T-helper 2 cell treated with Interferon-gamma antibody and Interleukin-4, amounts not matched to agents 5 μg/mL and 100 μg/mL, for 36 hours (primary cell): Measurements from ENCODE around the gene RAD51B.

Source experiments
- DNase-seq: peaks from one replicate; pipeline ENCODE4 v3.0.0; 2021; ENCODE audit warnings: low spot score
- H3K27ac Mint-ChIP-seq: one replicate; pipeline ENCODE4 v1.8.0; 2021; ENCODE audit warnings: mild to moderate bottlenecking, mixed read lengths
- H3K27me3 Mint-ChIP-seq: one replicate; pipeline ENCODE4 v1.8.0; 2021; ENCODE audit warnings: low read depth, mixed read lengths
- H3K36me3 Mint-ChIP-seq: one replicate; pipeline ENCODE4 v1.8.0; 2021; ENCODE audit warnings: low read depth, mixed read lengths
- H3K4me1 Mint-ChIP-seq: one replicate; pipeline ENCODE4 v1.8.0; 2021; ENCODE audit warnings: low read depth, mixed read lengths
- H3K4me3 Mint-ChIP-seq: one replicate; pipeline ENCODE4 v1.8.0; 2022; ENCODE audit warnings: mild to moderate bottlenecking, moderate library complexity, mixed read lengths
- H3K9me3 Mint-ChIP-seq: one replicate; pipeline ENCODE4 v1.8.0; 2021; ENCODE audit warnings: mixed read lengths

The RAD51B gene

GRCh38 chr14:67892466-67893100, 73.0 kb downstream of the RAD51B start:
- DNase-seq = no peak
- Mint-ChIP-seq H3K36me3 (peaks cover 1% of the 10 kb centered on the region), H3K4me3 (no peak overlapping the region), H3K4me1 (no peaks in the 10 kb centered on the region), H3K27me3 (no peaks in the 10 kb centered on the region), H3K27ac (no peak overlapping the region), H3K9me3 (no peaks in the 10 kb centered on the region)

- DNase-seq = no peak
- Mint-ChIP-seq H3K4me3 (no peak overlapping the region), H3K4me1 (no peaks in the 10 kb centered on the region), H3K36me3 (peaks cover 6% of the 10 kb centered on the region), H3K9me3 (peaks cover 9% of the 10 kb centered on the region), H3K27ac (no peak overlapping the region), H3K27me3 (no peaks in the 10 kb centered on the region)
Observed at GRCh38 chr14:67900231-67900630, 80.7 kb downstream of the RAD51B start.

GRCh38 chr14:67908052-67908754, 88.6 kb downstream of the RAD51B start:
- H3K27me3 Mint-ChIP-seq = no peaks in the 10 kb centered on the region
- no peaks in the 10 kb centered on the region for H3K4me1 Mint-ChIP-seq
- H3K27ac Mint-ChIP-seq = no peak overlapping the region
- no peak for DNase-seq
- no peaks in the 10 kb centered on the region for H3K9me3 Mint-ChIP-seq
- no peaks in the 10 kb centered on the region for H3K36me3 Mint-ChIP-seq
- H3K4me3 Mint-ChIP-seq = no peak overlapping the region

GRCh38 chr14:67911562-67911961, 92.0 kb downstream of the RAD51B start:
- no peak overlapping the region for H3K4me3 Mint-ChIP-seq
- no peak for DNase-seq
- H3K36me3 Mint-ChIP-seq = no peaks in the 10 kb centered on the region

GRCh38 chr14:67916430-67916829, 96.9 kb downstream of the RAD51B start:
- H3K4me3 Mint-ChIP-seq = no peak overlapping the region
- H3K9me3 Mint-ChIP-seq = no peaks in the 10 kb centered on the region
- H3K27me3 Mint-ChIP-seq = no peaks in the 10 kb centered on the region
- H3K36me3 Mint-ChIP-seq = no peaks in the 10 kb centered on the region
- H3K4me1 Mint-ChIP-seq = no peaks in the 10 kb centered on the region
- no peak for DNase-seq
- no peak overlapping the region for H3K27ac Mint-ChIP-seq

More at GRCh38 chr14:67911562-67911961, 92.0 kb downstream of the RAD51B start:
- H3K27ac Mint-ChIP-seq = no peak overlapping the region
- no peaks in the 10 kb centered on the region for H3K27me3 Mint-ChIP-seq
- no peaks in the 10 kb centered on the region for H3K9me3 Mint-ChIP-seq
- H3K4me1 Mint-ChIP-seq = no peaks in the 10 kb centered on the region

- Mint-ChIP-seq H3K27me3 (no peaks in the 10 kb centered on the region), H3K36me3 (no peaks in the 10 kb centered on the region), H3K27ac (no peak overlapping the region), H3K4me3 (no peak overlapping the region), H3K4me1 (no peaks in the 10 kb centered on the region), H3K9me3 (no peaks in the 10 kb centered on the region)
- DNase-seq = no peak
Observed at GRCh38 chr14:67917006-67917405, 97.4 kb downstream of the RAD51B start.

GRCh38 chr14:67918838-67919237, 99.3 kb downstream of the RAD51B start:
- no peak overlapping the region for H3K4me3 Mint-ChIP-seq

GRCh38 chr14:67919259-67920032, 99.9 kb downstream of the RAD51B start:
- DNase-seq = no peak
- Mint-ChIP-seq H3K27ac (no peak overlapping the region), H3K4me1 (no peaks in the 10 kb centered on the region)

More at GRCh38 chr14:67918838-67919237, 99.3 kb downstream of the RAD51B start:
- DNase-seq = no peak
- Mint-ChIP-seq H3K9me3 (no peaks in the 10 kb centered on the region), H3K4me1 (no peaks in the 10 kb centered on the region), H3K36me3 (no peaks in the 10 kb centered on the region), H3K27me3 (no peaks in the 10 kb centered on the region), H3K27ac (no peak overlapping the region)

GRCh38 chr14:67926821-67927220, 107.2 kb downstream of the RAD51B start:
- Mint-ChIP-seq H3K36me3 (no peaks in the 10 kb centered on the region), H3K27me3 (no peaks in the 10 kb centered on the region), H3K4me1 (no peaks in the 10 kb centered on the region), H3K9me3 (peaks cover 12% of the 10 kb centered on the region), H3K27ac (no peak overlapping the region), H3K4me3 (no peak overlapping the region)
- DNase-seq = no peak

More at GRCh38 chr14:67919259-67920032, 99.9 kb downstream of the RAD51B start:
- no peak overlapping the region for H3K4me3 Mint-ChIP-seq
- no peaks in the 10 kb centered on the region for H3K27me3 Mint-ChIP-seq
- H3K36me3 Mint-ChIP-seq = no peaks in the 10 kb centered on the region
- no peaks in the 10 kb centered on the region for H3K9me3 Mint-ChIP-seq

GRCh38 chr14:67927244-67927643, 107.7 kb downstream of the RAD51B start:
- no peak for DNase-seq
- H3K9me3 Mint-ChIP-seq = peaks cover 12% of the 10 kb centered on the region
- H3K36me3 Mint-ChIP-seq = no peaks in the 10 kb centered on the region
- no peak overlapping the region for H3K4me3 Mint-ChIP-seq
- no peaks in the 10 kb centered on the region for H3K4me1 Mint-ChIP-seq
- no peak overlapping the region for H3K27ac Mint-ChIP-seq
- no peaks in the 10 kb centered on the region for H3K27me3 Mint-ChIP-seq

- no peaks in the 10 kb centered on the region for H3K27me3 Mint-ChIP-seq
- DNase-seq = no peak
- H3K4me1 Mint-ChIP-seq = no peaks in the 10 kb centered on the region
- H3K36me3 Mint-ChIP-seq = no peaks in the 10 kb centered on the region
- H3K9me3 Mint-ChIP-seq = peaks cover 12% of the 10 kb centered on the region
- H3K4me3 Mint-ChIP-seq = no peak overlapping the region
- no peak overlapping the region for H3K27ac Mint-ChIP-seq
Observed at GRCh38 chr14:67928375-67928774, 108.8 kb downstream of the RAD51B start.

- Mint-ChIP-seq H3K4me3 (no peak overlapping the region), H3K9me3 (peaks cover 8% of the 10 kb centered on the region), H3K27ac (no peak overlapping the region), H3K36me3 (no peaks in the 10 kb centered on the region), H3K27me3 (no peaks in the 10 kb centered on the region), H3K4me1 (peaks cover 5% of the 10 kb centered on the region)
- DNase-seq = no peak
Observed at GRCh38 chr14:67932708-67933246, 113.2 kb downstream of the RAD51B start.

- Mint-ChIP-seq H3K4me3 (no peak overlapping the region), H3K4me1 (peaks cover 5% of the 10 kb centered on the region), H3K27me3 (no peaks in the 10 kb centered on the region), H3K36me3 (no peaks in the 10 kb centered on the region), H3K27ac (no peak overlapping the region), H3K9me3 (peaks cover 4% of the 10 kb centered on the region)
- DNase-seq = no peak
Observed at GRCh38 chr14:67933266-67933665, 113.7 kb downstream of the RAD51B start.

- peaks cover 4% of the 10 kb centered on the region for H3K9me3 Mint-ChIP-seq
- H3K4me3 Mint-ChIP-seq = no peak overlapping the region
- no peak overlapping the region for H3K27ac Mint-ChIP-seq
- peaks cover 5% of the 10 kb centered on the region for H3K4me1 Mint-ChIP-seq
- no peaks in the 10 kb centered on the region for H3K27me3 Mint-ChIP-seq
- no peaks in the 10 kb centered on the region for H3K36me3 Mint-ChIP-seq
- no peak for DNase-seq
Observed at GRCh38 chr14:67934087-67934486, 114.5 kb downstream of the RAD51B start.
